ENCODE results near the gene TPCN2.

DNA sequence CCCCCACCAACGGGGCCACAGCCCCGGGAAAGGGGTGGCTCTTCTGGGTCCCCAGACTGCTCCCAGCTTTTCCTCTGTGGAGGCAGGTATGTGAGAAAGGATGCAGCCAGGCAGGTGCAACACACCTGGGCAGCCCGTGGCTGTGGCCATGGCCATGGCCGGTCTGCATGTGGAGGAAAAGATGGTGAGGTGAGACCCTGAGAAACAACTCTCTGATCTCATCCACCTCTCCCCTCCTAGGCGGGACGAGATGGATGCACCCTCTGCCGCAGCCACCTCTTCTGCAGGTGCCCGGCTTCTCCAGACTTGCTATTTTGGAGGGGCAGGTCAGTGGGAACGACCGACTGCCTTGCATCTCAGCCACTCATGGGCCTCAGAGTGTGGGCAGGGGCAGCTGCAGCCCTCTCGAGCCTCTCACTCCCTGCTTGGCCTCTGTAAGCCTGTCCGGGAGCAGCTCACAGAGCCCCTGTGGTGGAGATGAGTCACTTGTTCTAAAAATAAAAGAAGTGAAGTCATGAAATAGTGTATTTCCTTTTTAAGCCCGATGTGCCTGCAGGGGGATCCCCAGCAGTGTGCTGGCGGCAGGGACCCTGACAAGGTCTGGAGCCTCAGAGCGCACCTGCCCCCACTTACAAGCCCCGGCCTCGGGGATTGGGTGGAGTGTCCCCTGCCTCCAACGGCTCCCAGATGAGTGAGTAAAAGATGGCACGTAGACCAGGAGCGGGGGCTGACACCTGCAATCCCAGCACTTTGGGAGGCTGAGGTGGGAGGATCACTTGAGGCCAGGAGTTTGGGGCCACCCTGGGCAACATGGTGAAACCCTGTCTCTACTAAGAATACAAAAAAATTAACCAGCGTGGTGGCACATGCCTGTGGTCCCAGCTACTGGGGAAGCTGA, 117.7 kb downstream of the TPCN2 start:
- TF ChIP-seq, protein P1, sequence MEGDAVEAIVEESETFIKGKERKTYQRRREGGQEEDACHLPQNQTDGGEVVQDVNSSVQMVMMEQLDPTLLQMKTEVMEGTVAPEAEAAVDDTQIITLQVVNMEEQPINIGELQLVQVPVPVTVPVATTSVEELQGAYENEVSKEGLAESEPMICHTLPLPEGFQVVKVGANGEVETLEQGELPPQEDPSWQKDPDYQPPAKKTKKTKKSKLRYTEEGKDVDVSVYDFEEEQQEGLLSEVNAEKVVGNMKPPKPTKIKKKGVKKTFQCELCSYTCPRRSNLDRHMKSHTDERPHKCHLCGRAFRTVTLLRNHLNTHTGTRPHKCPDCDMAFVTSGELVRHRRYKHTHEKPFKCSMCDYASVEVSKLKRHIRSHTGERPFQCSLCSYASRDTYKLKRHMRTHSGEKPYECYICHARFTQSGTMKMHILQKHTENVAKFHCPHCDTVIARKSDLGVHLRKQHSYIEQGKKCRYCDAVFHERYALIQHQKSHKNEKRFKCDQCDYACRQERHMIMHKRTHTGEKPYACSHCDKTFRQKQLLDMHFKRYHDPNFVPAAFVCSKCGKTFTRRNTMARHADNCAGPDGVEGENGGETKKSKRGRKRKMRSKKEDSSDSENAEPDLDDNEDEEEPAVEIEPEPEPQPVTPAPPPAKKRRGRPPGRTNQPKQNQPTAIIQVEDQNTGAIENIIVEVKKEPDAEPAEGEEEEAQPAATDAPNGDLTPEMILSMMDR (IDR thresholded peaks at IDR 0.05; ENCODE audit: insufficient read depth, low read length, poor library complexity, severe bottlenecking) = no peak
- no peak for TF ChIP-seq EZH2phosphoT487 (conservative IDR thresholded peaks at IDR 0.05; ENCODE audit: low read length)

Measured in SU-DHL-6 (cell line).